Thyroid gland (tissue), 4 donors: ENCODE data around the gene PARP9.

Experiments
- CTCF ChIP-seq, 6 experiments: fragments of 200-600 bp in 3 of 6; fragments of 450-650 bp in 3 of 6; sonication (generic) in 3 of 6; IDR thresholded peaks; one replicate each; pipeline ENCODE4 v1.5.1; 2016 to 2019; ENCODE audit warnings: antibody characterized with exemption in 6 of 6, mild to moderate bottlenecking in 2 of 6, inconsistent platforms in 1 of 6, moderate library complexity in 1 of 6
- POLR2A ChIP-seq, 2 donors: fragments of 450-650 bp; IDR thresholded peaks; one replicate each; pipeline ENCODE4 v1.6.1; 2017; ENCODE audit warnings: antibody characterized with exemption in 2 of 2, mild to moderate bottlenecking in 2 of 2, moderate library complexity in 1 of 2

GRCh38 chr3:122508135-122508914, 55.8 kb downstream of the PARP9 start:
- TF ChIP-seq CTCF (IDR thresholded peaks at IDR 0.05), result no peak
- TF ChIP-seq POLR2A (IDR thresholded peaks at IDR 0.05), result no peak
